ENCODE results near the gene ABHD17C. TPM values are rescaled to one million over a fixed set of nuclear protein-coding genes. Genes with fewer than 3 reads are reported as not detected.

Gene ABHD17C
- total and polyA plus RNA-seq, 2 experiments from 2014 or later = 11.3 to 23.8 TPM

- TF ChIP-seq REST (IDR thresholded peaks at IDR 0.05; ENCODE audit: unreplicated experiment) (no peak), ZNF462 (CRISPR knock-in tag; IDR thresholded peaks at IDR 0.05) (no peak), ZNF114 (CRISPR knock-in tag; IDR thresholded peaks at IDR 0.05) (no peak), ZNF331 (CRISPR knock-in tag; IDR thresholded peaks at IDR 0.05; ENCODE audit: low read depth) (no peak)
These were observed 35.7 kb upstream of the ABHD17C start (continued) for GRCh38 chr15:80659375-80659774.

GRCh38 chr15:80660119-80660518 is 35.0 kb upstream of the ABHD17C start:
- no peak overlapping the region for H2AFZ ChIP-seq
- H3K27ac Mint-ChIP-seq = no peak overlapping the region
- H3K4me1 Mint-ChIP-seq = peaks cover 4% of the 10 kb centered on the region; the same call in 1 of the 3 replicates
- TF ChIP-seq JUNB (IDR thresholded peaks at IDR 0.05; ENCODE audit: unreplicated experiment) (no peak), CTCF (conservative IDR thresholded peaks at IDR 0.05; ENCODE audit: low read depth in 2 of 2) (peak; percentile 67 to 83)
- ATAC-seq = peak; percentile 99
- H3K4me3 ChIP-seq = no peak overlapping the region
- H4K20me1 ChIP-seq (replicated peaks; ENCODE audit: insufficient read depth) = no peaks in the 10 kb centered on the region
- no peaks in the 10 kb centered on the region for H3F3A ChIP-seq (replicated peaks; ENCODE audit: low read depth)
- no peak overlapping the region for H3K4me2 ChIP-seq
- H3K9me3 Mint-ChIP-seq = no peaks in the 10 kb centered on the region
- no peaks in the 10 kb centered on the region for H3K79me2 ChIP-seq (replicated peaks; ENCODE audit: insufficient read depth)
- H3K27ac ChIP-seq (ENCODE audit: low read depth) = no peak overlapping the region
- H3K27me3 Mint-ChIP-seq (ENCODE audit: insufficient read depth, low read depth, poor library complexity) = no peaks in the 10 kb centered on the region
- no peaks in the 10 kb centered on the region for H3K4me1 ChIP-seq (ENCODE audit: insufficient read depth)
- no peaks in the 10 kb centered on the region for H3K36me3 ChIP-seq (ENCODE audit: insufficient read depth)
- no peaks in the 10 kb centered on the region for H3K36me3 Mint-ChIP-seq (ENCODE audit: low read depth)
- DNase-seq (ENCODE audit: low spot score) = peak; percentile 79
- no peaks in the 10 kb centered on the region for H3K9me2 ChIP-seq (ENCODE audit: insufficient read depth)
- H3K27me3 ChIP-seq (ENCODE audit: insufficient read depth) = no peaks in the 10 kb centered on the region
- no peak overlapping the region for H3K4me3 Mint-ChIP-seq
